Skeletal muscle tissue (tissue), 4 donors: Measurements from ENCODE around the gene LCN15. TPM values are rescaled to one million over a fixed set of nuclear protein-coding genes. Genes with fewer than 3 reads are reported as not detected.
"Not testable (repeated sequence)": the region's sequence is repeated elsewhere in the genome, so short reads cannot be mapped to it uniquely, and the experiment has no call there.

Experiments used
- H3K27ac ChIP-seq: one replicate; pipeline ENCODE4 v1.7.0; 2013; ENCODE audit warnings: mild to moderate bottlenecking, low read depth, low read length, inconsistent platforms
- H3K27me3 ChIP-seq, 3 donors: one replicate each; pipeline ENCODE4 v1.7.0; 2013; ENCODE audit warnings: low read length in 3 of 3; ENCODE audit not compliant: control insufficient read depth in 3 of 3, insufficient read depth in 3 of 3
- H3K36me3 ChIP-seq, 3 donors: one replicate each; pipeline ENCODE4 v1.7.0; 2013; ENCODE audit warnings: low read length in 3 of 3; ENCODE audit not compliant: control insufficient read depth in 3 of 3, insufficient read depth in 3 of 3
- H3K4me1 ChIP-seq, 3 donors: one replicate each; pipeline ENCODE4 v1.7.0; 2013; ENCODE audit warnings: low read length in 3 of 3, mild to moderate bottlenecking in 3 of 3; ENCODE audit not compliant: control insufficient read depth in 3 of 3, insufficient read depth in 3 of 3
- H3K4me3 ChIP-seq, 3 donors: one replicate each; pipeline ENCODE4 v1.7.0; 2013; ENCODE audit warnings: low read length in 3 of 3
- H3K9ac ChIP-seq, 3 donors: one replicate each; pipeline ENCODE4 v1.7.0; 2013; ENCODE audit warnings: low read length in 3 of 3, mild to moderate bottlenecking in 3 of 3, moderate library complexity in 2 of 3, low read depth in 1 of 3
- H3K9me3 ChIP-seq, 3 donors: one replicate each; pipeline ENCODE4 v1.7.0; 2013; ENCODE audit warnings: low read length in 3 of 3; ENCODE audit not compliant: control insufficient read depth in 3 of 3
- total RNA-seq: library from RNA; depleted of rRNA; stranded (reverse); fragments of >200 nt; gene quantifications from one replicate; pipeline ENCODE4 v1.2.3, GENCODE V29; 2014
- donor health status: Osteomylitis.

The LCN15 gene
- total RNA-seq, 1 donor from 2014 or later = not detected

GRCh38 chr9:136757328-136757727 is 7.0 kb downstream of the LCN15 start:
- Histone ChIP-seq H3K4me3 (peak overlapping the region; percentile 54 to 67 (median 58)), H3K27me3 (peaks cover 0 to 3% (median 2%) of the 10 kb centered on the region in 3 donors), H3K4me1 (peaks cover 13 to 22% (median 15%) of the 10 kb centered on the region in 3 donors), H3K9me3 (peaks cover 2 to 9% (median 8%) of the 10 kb centered on the region in 3 donors), H3K9ac (peak overlapping the region; percentile 72 to 76 (median 74)), H3K36me3 (no peaks in the 10 kb centered on the region), H3K27ac (peak overlapping the region; percentile 65)

GRCh38 chr9:136756836-136757235 is 7.5 kb downstream of the LCN15 start:
- Histone ChIP-seq H3K9me3 (peaks cover 2 to 9% (median 8%) of the 10 kb centered on the region in 3 donors), H3K9ac (peak overlapping the region; percentile 72 to 76 (median 74)), H3K36me3 (no peaks in the 10 kb centered on the region), H3K27me3 (peaks cover 0 to 3% (median 2%) of the 10 kb centered on the region in 3 donors), H3K4me3 (peak overlapping the region in 2 of 3 donors; percentile 9 to 67), H3K27ac (peak overlapping the region; percentile 65), H3K4me1 (peaks cover 13 to 22% (median 15%) of the 10 kb centered on the region in 3 donors)

- Histone ChIP-seq H3K9ac (no peak overlapping the region), H3K4me3 (peak overlapping the region in 1 of 3 donors; percentile 34), H3K27ac (no peak overlapping the region), H3K9me3 (peaks cover 2 to 9% (median 8%) of the 10 kb centered on the region in 3 donors), H3K4me1 (peaks cover 13 to 22% (median 15%) of the 10 kb centered on the region in 3 donors), H3K36me3 (no peaks in the 10 kb centered on the region), H3K27me3 (peaks cover 0 to 3% (median 2%) of the 10 kb centered on the region in 3 donors)
Observed at GRCh38 chr9:136756134-136756438, 8.2 kb downstream of the LCN15 start.

- H3K9ac ChIP-seq, H3K36me3 ChIP-seq, H3K27ac ChIP-seq, H3K27me3 ChIP-seq, H3K9me3 ChIP-seq: not testable (repeated sequence)
- Histone ChIP-seq H3K4me1 (peaks cover 13 to 22% (median 15%) of the 10 kb centered on the region in 3 donors), H3K4me3 (peak overlapping the region in 1 of 3 donors; percentile 34)
Observed at GRCh38 chr9:136755302-136756133, 8.8 kb downstream of the LCN15 start.

- H3K27me3 ChIP-seq = no peaks in the 10 kb centered on the region
- no peak overlapping the region for H3K4me3 ChIP-seq
- H3K4me1 ChIP-seq = peaks cover 13 to 22% (median 15%) of the 10 kb centered on the region in 3 donors
- H3K36me3 ChIP-seq = no peaks in the 10 kb centered on the region
- H3K27ac ChIP-seq = no peak overlapping the region
- peaks cover 2 to 9% (median 8%) of the 10 kb centered on the region in 3 donors for H3K9me3 ChIP-seq
- no peak overlapping the region for H3K9ac ChIP-seq
Observed at GRCh38 chr9:136754626-136755301, 9.6 kb downstream of the LCN15 start.

- no peaks in the 10 kb centered on the region for H3K27me3 ChIP-seq
- H3K27ac ChIP-seq = no peak overlapping the region
- H3K4me1 ChIP-seq = peaks cover 13 to 22% (median 18%) of the 10 kb centered on the region in 3 donors
- no peak overlapping the region for H3K4me3 ChIP-seq
- no peaks in the 10 kb centered on the region for H3K36me3 ChIP-seq
- H3K9ac ChIP-seq = no peak overlapping the region
- H3K9me3 ChIP-seq = peaks cover 2 to 9% (median 8%) of the 10 kb centered on the region in 3 donors
Observed at GRCh38 chr9:136754059-136754572, 10.2 kb downstream of the LCN15 start.

GRCh38 chr9:136753371-136754058 is 10.8 kb downstream of the LCN15 start:
- Histone ChIP-seq H3K4me3 (no peak overlapping the region), H3K27me3 (no peaks in the 10 kb centered on the region), H3K9me3 (peaks cover 2 to 9% (median 8%) of the 10 kb centered on the region in 3 donors), H3K9ac (no peak overlapping the region), H3K36me3 (no peaks in the 10 kb centered on the region), H3K27ac (no peak overlapping the region), H3K4me1 (peaks cover 13 to 22% (median 22%) of the 10 kb centered on the region in 3 donors)

- Histone ChIP-seq H3K27me3 (peaks cover 0 to 4% (median 0%) of the 10 kb centered on the region in 3 donors), H3K4me1 (peaks cover 0 to 10% (median 5%) of the 10 kb centered on the region in 3 donors), H3K27ac (no peak overlapping the region), H3K4me3 (no peak overlapping the region), H3K9ac (no peak overlapping the region), H3K36me3 (no peaks in the 10 kb centered on the region), H3K9me3 (peaks cover 2 to 9% (median 8%) of the 10 kb centered on the region in 3 donors)
Observed at GRCh38 chr9:136751814-136752213, 12.5 kb downstream of the LCN15 start.

- Histone ChIP-seq H3K27me3 (peaks cover 0 to 4% (median 0%) of the 10 kb centered on the region in 3 donors), H3K9ac (no peak overlapping the region), H3K4me3 (no peak overlapping the region), H3K27ac (no peak overlapping the region), H3K36me3 (no peaks in the 10 kb centered on the region), H3K4me1 (peaks cover 0 to 10% (median 0%) of the 10 kb centered on the region in 3 donors), H3K9me3 (peaks cover 2 to 8% (median 7%) of the 10 kb centered on the region in 3 donors)
Observed at GRCh38 chr9:136751244-136751643, 13.1 kb downstream of the LCN15 start.
